ENCODE measurements around the gene CSMD2. TPM values are rescaled to one million over a fixed set of nuclear protein-coding genes. Genes with fewer than 3 reads are reported as not detected.

Gene CSMD2
- polyA plus RNA-seq, 1 experiment, result 2.3 TPM

- Histone ChIP-seq H3K27ac (ENCODE audit: low read depth, low read length) (no peak overlapping the region), H3K27me3 (ENCODE audit: control insufficient read depth, insufficient read depth, low read length) (no peaks in the 10 kb centered on the region), H3K4me3 (ENCODE audit: low read depth, low read length) (no peak overlapping the region), H3K9me3 (ENCODE audit: control insufficient read depth, insufficient read depth, low read length) (peaks cover 50% of the 10 kb centered on the region)
- TF ChIP-seq, protein P1, sequence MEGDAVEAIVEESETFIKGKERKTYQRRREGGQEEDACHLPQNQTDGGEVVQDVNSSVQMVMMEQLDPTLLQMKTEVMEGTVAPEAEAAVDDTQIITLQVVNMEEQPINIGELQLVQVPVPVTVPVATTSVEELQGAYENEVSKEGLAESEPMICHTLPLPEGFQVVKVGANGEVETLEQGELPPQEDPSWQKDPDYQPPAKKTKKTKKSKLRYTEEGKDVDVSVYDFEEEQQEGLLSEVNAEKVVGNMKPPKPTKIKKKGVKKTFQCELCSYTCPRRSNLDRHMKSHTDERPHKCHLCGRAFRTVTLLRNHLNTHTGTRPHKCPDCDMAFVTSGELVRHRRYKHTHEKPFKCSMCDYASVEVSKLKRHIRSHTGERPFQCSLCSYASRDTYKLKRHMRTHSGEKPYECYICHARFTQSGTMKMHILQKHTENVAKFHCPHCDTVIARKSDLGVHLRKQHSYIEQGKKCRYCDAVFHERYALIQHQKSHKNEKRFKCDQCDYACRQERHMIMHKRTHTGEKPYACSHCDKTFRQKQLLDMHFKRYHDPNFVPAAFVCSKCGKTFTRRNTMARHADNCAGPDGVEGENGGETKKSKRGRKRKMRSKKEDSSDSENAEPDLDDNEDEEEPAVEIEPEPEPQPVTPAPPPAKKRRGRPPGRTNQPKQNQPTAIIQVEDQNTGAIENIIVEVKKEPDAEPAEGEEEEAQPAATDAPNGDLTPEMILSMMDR (IDR thresholded peaks at IDR 0.05; ENCODE audit: low read depth, low read length), result no peak
- no peak for DNase-seq (ENCODE audit: low read depth, low spot score)
- ChIA-PET POLR2A (no interaction called here), CTCF (no interaction called here)
Observed at GRCh38 chr1:33494929-33495328, 670.1 kb downstream of the CSMD2 start.

GRCh38 chr1:33488624-33489023, 676.4 kb downstream of the CSMD2 start:
- Histone ChIP-seq H3K27ac (ENCODE audit: low read depth, low read length) (no peak overlapping the region), H3K27me3 (ENCODE audit: control insufficient read depth, insufficient read depth, low read length) (no peaks in the 10 kb centered on the region), H3K4me3 (ENCODE audit: low read depth, low read length) (no peak overlapping the region), H3K9me3 (ENCODE audit: control insufficient read depth, insufficient read depth, low read length) (peaks cover 23% of the 10 kb centered on the region)
- CTCF ChIA-PET, result no interaction called here
- DNase-seq (ENCODE audit: low read depth, low spot score), result no peak
- TF ChIP-seq, protein P1 (IDR thresholded peaks at IDR 0.05; ENCODE audit: low read depth, low read length), result no peak
- POLR2A ChIA-PET, result no interaction called here

DNA sequence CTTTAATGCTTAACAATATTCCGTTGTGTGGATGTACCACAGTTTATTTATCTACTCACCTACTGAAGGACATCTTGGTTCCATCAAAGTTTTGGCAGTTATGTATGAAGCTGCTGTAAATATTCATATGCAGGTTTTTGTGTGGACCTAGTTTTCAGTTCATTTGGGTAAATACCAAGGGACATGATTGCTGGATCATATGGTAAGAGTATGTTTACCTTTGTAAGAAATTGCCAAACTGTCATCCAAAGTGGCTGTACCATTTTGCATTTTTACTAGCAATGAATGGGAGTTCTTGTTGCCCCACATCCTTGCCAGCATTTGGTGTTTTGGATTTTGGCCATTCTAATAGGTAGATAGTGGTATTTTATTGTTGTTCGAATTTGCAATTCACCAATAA, 682.6 kb downstream of the CSMD2 start:
- TF ChIP-seq, protein P1 (IDR thresholded peaks at IDR 0.05; ENCODE audit: low read depth, low read length), result no peak
- POLR2A ChIA-PET, result no interaction called here
- no peak overlapping the region for H3K27ac ChIP-seq (ENCODE audit: low read depth, low read length)
- no peaks in the 10 kb centered on the region for H3K27me3 ChIP-seq (ENCODE audit: control insufficient read depth, insufficient read depth, low read length)
- CTCF ChIA-PET, result interaction anchor here (0.6 to 2.0 kb wide), 2 partner anchors 18 to 130 kb away, joined by 3 to 8 read pairs; no protein-coding TSS in a partner anchor
- no peak overlapping the region for H3K4me3 ChIP-seq (ENCODE audit: low read depth, low read length)
- H3K9me3 ChIP-seq (ENCODE audit: control insufficient read depth, insufficient read depth, low read length), result peaks cover 3% of the 10 kb centered on the region; the same call in 1 of the 2 replicates
- no peak for DNase-seq (ENCODE audit: low read depth, low spot score)

GRCh38 chr1:33477451-33477850, 687.6 kb downstream of the CSMD2 start:
- CTCF ChIA-PET, result interaction anchor here (0.9 kb wide), 1 partner anchor 136 kb away, joined by 3 read pairs; no protein-coding TSS in a partner anchor
- no peak for DNase-seq (ENCODE audit: low read depth, low spot score)
- no peaks in the 10 kb centered on the region for H3K9me3 ChIP-seq (ENCODE audit: control insufficient read depth, insufficient read depth, low read length)
- TF ChIP-seq, protein P1 (IDR thresholded peaks at IDR 0.05; ENCODE audit: low read depth, low read length), result no peak
- no peaks in the 10 kb centered on the region for H3K27me3 ChIP-seq (ENCODE audit: control insufficient read depth, insufficient read depth, low read length)
- POLR2A ChIA-PET, result no interaction called here
- H3K27ac ChIP-seq (ENCODE audit: low read depth, low read length), result no peak overlapping the region
- H3K4me3 ChIP-seq (ENCODE audit: low read depth, low read length), result no peak overlapping the region

DNA sequence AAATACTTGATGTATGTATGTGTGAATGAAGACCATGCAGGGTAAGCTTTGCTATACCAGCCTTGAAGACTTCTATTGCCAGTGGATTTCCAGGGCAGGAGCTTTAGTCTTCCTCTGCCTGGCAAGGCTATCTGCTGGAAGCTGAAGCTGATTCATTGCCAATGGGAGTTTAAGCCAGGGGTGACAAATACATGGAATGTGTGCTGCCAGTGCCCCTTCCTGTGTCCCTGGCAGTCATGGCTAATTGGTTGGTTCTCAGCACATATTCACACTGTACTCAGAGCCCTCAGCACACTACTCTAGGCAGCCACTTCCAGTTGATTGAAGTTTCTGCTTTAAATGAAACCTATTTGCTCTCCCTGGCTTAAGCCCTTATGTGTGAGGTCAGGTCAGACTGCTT, 691.1 kb downstream of the CSMD2 start:
- no peak for DNase-seq (ENCODE audit: low read depth, low spot score)
- CTCF ChIA-PET, result interaction anchor here (0.9 to 2.6 kb wide), 3 partner anchors 139 to 178 kb away, joined by 3 to 9 read pairs (median 5); no protein-coding TSS in a partner anchor

More for the DNA sequence above, 691.1 kb downstream of the CSMD2 start:
- Histone ChIP-seq H3K4me3 (ENCODE audit: low read depth, low read length) (no peak overlapping the region), H3K27me3 (ENCODE audit: control insufficient read depth, insufficient read depth, low read length) (no peaks in the 10 kb centered on the region), H3K9me3 (ENCODE audit: control insufficient read depth, insufficient read depth, low read length) (no peaks in the 10 kb centered on the region), H3K27ac (ENCODE audit: low read depth, low read length) (no peak overlapping the region)
- POLR2A ChIA-PET, result no interaction called here
- TF ChIP-seq, protein P1 (IDR thresholded peaks at IDR 0.05; ENCODE audit: low read depth, low read length), result no peak
